OCI-LY7 (cell line): ENCODE measurements around the gene ASB15. TPM values are rescaled to one million over a fixed set of nuclear protein-coding genes. Genes with fewer than 3 reads are reported as not detected.

ENCODE experiments used
- BruUV-seq: library from RNA; stranded (reverse); fragments of 400-500 nt; replicated peaks from 2 replicates; lab custom pipeline; 2021; lab: Mats Ljungman, UMichigan
- CTCF ChIA-PET: fragments of 300-600 bp; sonication (Branson Sonifier 250); formaldehyde crosslinking; loops from one replicate; lab custom pipeline; 2022; ENCODE audit warnings: antibody characterized with exemption; ENCODE audit not compliant: unreplicated experiment; lab: Charles Lee
- POLR2A ChIA-PET: fragments of 300-600 bp; sonication (Branson Sonifier 250); formaldehyde crosslinking; loops from one replicate; lab custom pipeline; 2022; ENCODE audit warnings: antibody characterized with exemption; lab: Charles Lee
- DNase-seq: peaks from one replicate; pipeline ENCODE4 v3.0.0-alpha.2; 2015; ENCODE audit warnings: low spot score
- H2AFZ ChIP-seq: fragments of 200-600 bp; sonication (generic), shearing (Covaris generic); 2 replicates; pipeline ENCODE4 v1.6.1; 2014; ENCODE audit warnings: mild to moderate bottlenecking, antibody characterized with exemption, low read length, moderate library complexity
- H3K27ac ChIP-seq: fragments of 200-600 bp; sonication (generic); 2 replicates; pipeline ENCODE4 v1.5.1; 2014; ENCODE audit warnings: mixed run types, low read depth, mild to moderate bottlenecking, moderate library complexity, low read length, inconsistent platforms; ENCODE audit not compliant: poor library complexity, severe bottlenecking
- H3K36me3 ChIP-seq: fragments of 200-600 bp; sonication (generic); 2 replicates; pipeline ENCODE4 v1.6.1; 2014; ENCODE audit warnings: mild to moderate bottlenecking, antibody characterized with exemption, low read length, moderate library complexity, mixed read lengths; ENCODE audit not compliant: insufficient read depth
- H3K4me1 ChIP-seq: fragments of 200-600 bp; sonication (generic); 2 replicates; pipeline ENCODE4 v1.5.1; 2014; ENCODE audit warnings: mild to moderate bottlenecking, low read length; ENCODE audit not compliant: insufficient read depth, poor library complexity, severe bottlenecking
- H3K4me2 ChIP-seq: fragments of 200-600 bp; sonication (generic); 2 replicates; pipeline ENCODE4 v1.6.1; 2014; ENCODE audit warnings: mild to moderate bottlenecking, low read length
- H3K4me3 ChIP-seq: fragments of 200-600 bp; sonication (generic); 2 replicates; pipeline ENCODE4 v1.5.1; 2014; ENCODE audit warnings: mild to moderate bottlenecking, low read depth, low read length; ENCODE audit not compliant: poor library complexity, severe bottlenecking
- H3K79me2 ChIP-seq: fragments of 200-600 bp; sonication (generic); 2 replicates; pipeline ENCODE4 v1.6.1; 2016; ENCODE audit warnings: low read depth, mild to moderate bottlenecking, low read length, moderate library complexity, mixed read lengths; ENCODE audit not compliant: insufficient read depth
- H3K9me2 ChIP-seq: fragments of 200-600 bp; sonication (generic); 2 replicates; pipeline ENCODE4 v1.6.1; 2016; ENCODE audit warnings: mild to moderate bottlenecking, low read length, mixed read lengths; ENCODE audit not compliant: insufficient read depth
- H3K9me3 ChIP-seq: fragments of 200-600 bp; sonication (generic); 2 replicates; pipeline ENCODE4 v1.6.1; 2014; ENCODE audit warnings: mild to moderate bottlenecking, mixed run types, low read length, mixed read lengths
- H4K20me1 ChIP-seq: fragments of 200-600 bp; sonication (generic); 2 replicates; pipeline ENCODE4 v1.6.1; 2014; ENCODE audit warnings: mild to moderate bottlenecking, antibody characterized with exemption, low read length, moderate library complexity, mixed read lengths; ENCODE audit not compliant: insufficient read depth
- EZH2phosphoT487 ChIP-seq: fragments of 200-600 bp; sonication (generic); IDR thresholded peaks from 2 replicates; pipeline ENCODE4 v1.6.1; 2018; ENCODE audit warnings: low read depth, borderline replicate concordance, mild to moderate bottlenecking, mixed run types, antibody characterized with exemption, low read length, moderate library complexity, mixed read lengths
- intact Hi-C: fragments of 100-400 bp; cut with micrococcal nuclease; formaldehyde crosslinking; loops from one replicate; pipeline ENCODE4 v1.10.0; 2022; ENCODE audit not compliant: unreplicated experiment
- total RNA-seq, 2 experiments: library from RNA; depleted of rRNA in 1 of 2; stranded (reverse); fragments of >200 nt in 1 of 2; shearing (Covaris generic) in 1 of 2; gene quantifications; 2 replicates each; pipeline ENCODE4 v1.2.3, GENCODE V29; 2014 to 2022
- TF ChIP-seq, protein P1 (sequence below): fragments of 200-600 bp; sonication (generic); conservative IDR thresholded peaks from 2 replicates; pipeline ENCODE4 v1.5.1; 2014; ENCODE audit warnings: mild to moderate bottlenecking, antibody characterized with exemption, low read length, moderate library complexity, mixed read lengths

The ASB15 gene
- total RNA-seq, 2 experiments from 2014 or later = not detected

DNA sequence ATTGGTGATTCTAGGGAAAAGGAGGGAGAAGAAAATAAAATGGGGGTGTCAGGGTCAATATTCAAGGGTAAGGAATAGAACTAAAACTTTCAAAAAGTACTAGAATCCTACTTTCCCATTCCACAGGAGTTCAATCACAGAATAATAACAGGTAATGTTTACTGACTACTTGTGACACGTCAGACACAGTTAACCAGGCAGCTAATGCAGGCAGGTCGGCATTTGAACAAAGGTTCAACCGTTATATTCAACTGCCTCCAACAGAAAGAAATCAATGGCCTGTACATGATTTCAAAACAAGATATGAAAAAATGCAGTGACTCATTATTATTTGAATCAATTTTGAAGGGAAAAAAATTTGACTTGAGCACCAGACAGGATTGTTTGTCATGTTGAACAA lies 3.1 kb downstream of the ASB15 start:
- no peak overlapping the region for H2AFZ ChIP-seq
- H3K4me2 ChIP-seq = no peak overlapping the region
- intact Hi-C loops = no loop called here
- H3K79me2 ChIP-seq = no peaks in the 10 kb centered on the region
- no peak for DNase-seq
- ChIA-PET POLR2A (no interaction called here), CTCF (no interaction called here)
- H3K27ac ChIP-seq = no peak overlapping the region
- no peaks in the 10 kb centered on the region for H3K4me1 ChIP-seq
- no peak overlapping the region for H3K4me3 ChIP-seq
- TF ChIP-seq EZH2phosphoT487 = no peak
- TF ChIP-seq, protein P1, sequence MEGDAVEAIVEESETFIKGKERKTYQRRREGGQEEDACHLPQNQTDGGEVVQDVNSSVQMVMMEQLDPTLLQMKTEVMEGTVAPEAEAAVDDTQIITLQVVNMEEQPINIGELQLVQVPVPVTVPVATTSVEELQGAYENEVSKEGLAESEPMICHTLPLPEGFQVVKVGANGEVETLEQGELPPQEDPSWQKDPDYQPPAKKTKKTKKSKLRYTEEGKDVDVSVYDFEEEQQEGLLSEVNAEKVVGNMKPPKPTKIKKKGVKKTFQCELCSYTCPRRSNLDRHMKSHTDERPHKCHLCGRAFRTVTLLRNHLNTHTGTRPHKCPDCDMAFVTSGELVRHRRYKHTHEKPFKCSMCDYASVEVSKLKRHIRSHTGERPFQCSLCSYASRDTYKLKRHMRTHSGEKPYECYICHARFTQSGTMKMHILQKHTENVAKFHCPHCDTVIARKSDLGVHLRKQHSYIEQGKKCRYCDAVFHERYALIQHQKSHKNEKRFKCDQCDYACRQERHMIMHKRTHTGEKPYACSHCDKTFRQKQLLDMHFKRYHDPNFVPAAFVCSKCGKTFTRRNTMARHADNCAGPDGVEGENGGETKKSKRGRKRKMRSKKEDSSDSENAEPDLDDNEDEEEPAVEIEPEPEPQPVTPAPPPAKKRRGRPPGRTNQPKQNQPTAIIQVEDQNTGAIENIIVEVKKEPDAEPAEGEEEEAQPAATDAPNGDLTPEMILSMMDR = no peak
- H3K36me3 ChIP-seq = no peaks in the 10 kb centered on the region
- H3K9me2 ChIP-seq = no peaks in the 10 kb centered on the region
- H3K9me3 ChIP-seq = no peaks in the 10 kb centered on the region
- no peaks in the 10 kb centered on the region for H4K20me1 ChIP-seq
- no TSS peak for BruUV-seq

DNA sequence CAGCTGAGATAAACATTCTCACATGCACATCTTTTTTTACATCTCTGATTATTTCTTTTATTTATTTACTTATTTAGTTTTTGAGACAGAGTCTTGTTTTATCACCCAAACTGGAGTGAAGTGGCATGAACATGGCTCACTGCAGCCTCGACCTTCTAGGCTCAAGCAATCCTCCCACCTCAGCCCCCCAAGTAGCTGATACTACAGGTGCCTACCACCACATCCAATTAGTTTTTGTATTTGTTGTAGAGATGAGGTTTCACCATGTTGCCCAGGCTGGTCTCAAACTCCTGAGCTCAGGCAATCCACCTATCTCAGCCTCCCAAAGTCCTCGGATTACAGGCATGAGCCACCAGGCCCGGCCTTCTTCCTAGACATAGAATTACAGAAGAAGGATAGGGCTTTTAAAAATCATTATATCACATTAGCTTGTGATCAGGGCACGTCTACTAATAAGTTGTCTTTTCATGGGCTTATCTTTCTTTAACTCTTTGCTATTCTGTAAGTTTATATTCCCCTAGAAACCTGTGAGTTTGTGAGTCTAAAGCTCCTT lies 5.9 kb downstream of the ASB15 start:
- H2AFZ ChIP-seq = no peak overlapping the region
- no peaks in the 10 kb centered on the region for H4K20me1 ChIP-seq
- no peak for TF ChIP-seq EZH2phosphoT487
- TF ChIP-seq, protein P1 = no peak
- intact Hi-C loops = no loop called here
- no peak overlapping the region for H3K4me3 ChIP-seq
- no peaks in the 10 kb centered on the region for H3K4me1 ChIP-seq
- no peak for DNase-seq
- no peak overlapping the region for H3K27ac ChIP-seq
- H3K4me2 ChIP-seq = no peak overlapping the region
- POLR2A ChIA-PET = interaction anchor here (0.7 kb wide), 1 partner anchor 1497 kb away, joined by 3 read pairs; no protein-coding TSS in a partner anchor
- BruUV-seq = no TSS peak
- H3K79me2 ChIP-seq = no peaks in the 10 kb centered on the region
- no peaks in the 10 kb centered on the region for H3K9me2 ChIP-seq
- CTCF ChIA-PET = no interaction called here
- H3K36me3 ChIP-seq = no peaks in the 10 kb centered on the region
- no peaks in the 10 kb centered on the region for H3K9me3 ChIP-seq
